ENCODE data around the gene UBAC1.

- TF ChIP-seq, protein P1, sequence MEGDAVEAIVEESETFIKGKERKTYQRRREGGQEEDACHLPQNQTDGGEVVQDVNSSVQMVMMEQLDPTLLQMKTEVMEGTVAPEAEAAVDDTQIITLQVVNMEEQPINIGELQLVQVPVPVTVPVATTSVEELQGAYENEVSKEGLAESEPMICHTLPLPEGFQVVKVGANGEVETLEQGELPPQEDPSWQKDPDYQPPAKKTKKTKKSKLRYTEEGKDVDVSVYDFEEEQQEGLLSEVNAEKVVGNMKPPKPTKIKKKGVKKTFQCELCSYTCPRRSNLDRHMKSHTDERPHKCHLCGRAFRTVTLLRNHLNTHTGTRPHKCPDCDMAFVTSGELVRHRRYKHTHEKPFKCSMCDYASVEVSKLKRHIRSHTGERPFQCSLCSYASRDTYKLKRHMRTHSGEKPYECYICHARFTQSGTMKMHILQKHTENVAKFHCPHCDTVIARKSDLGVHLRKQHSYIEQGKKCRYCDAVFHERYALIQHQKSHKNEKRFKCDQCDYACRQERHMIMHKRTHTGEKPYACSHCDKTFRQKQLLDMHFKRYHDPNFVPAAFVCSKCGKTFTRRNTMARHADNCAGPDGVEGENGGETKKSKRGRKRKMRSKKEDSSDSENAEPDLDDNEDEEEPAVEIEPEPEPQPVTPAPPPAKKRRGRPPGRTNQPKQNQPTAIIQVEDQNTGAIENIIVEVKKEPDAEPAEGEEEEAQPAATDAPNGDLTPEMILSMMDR (IDR thresholded peaks at IDR 0.05; ENCODE audit: poor library complexity) = no peak
- TF ChIP-seq EZH2phosphoT487 (IDR thresholded peaks at IDR 0.05; ENCODE audit: low read depth, severe bottlenecking, unreplicated experiment) = no peak
These were observed 33.8 kb downstream of the UBAC1 start for GRCh38 chr9:135927195-135928013.

All from hepatocyte (in vitro differentiated cells).